Left lobe of liver (tissue), 2 donors: ENCODE measurements around the gene PPP1R11. TPM values are rescaled to one million over a fixed set of nuclear protein-coding genes. Genes with fewer than 3 reads are reported as not detected.
"Not testable (repeated sequence)": the region's sequence is repeated elsewhere in the genome, so short reads cannot be mapped to it uniquely, and the experiment has no call there.

Experiments used
- ATAC-seq: fragments of 200-7000 bp; cut with Tn5 transposase; one replicate; pipeline ENCODE4 v1.9.1; 2020; ENCODE audit warnings: mild to moderate bottlenecking, moderate library complexity
- DNase-seq: peaks from one replicate; pipeline ENCODE4 v3.0.0-alpha.2; 2020; ENCODE audit warnings: low spot score
- total RNA-seq: library from RNA; stranded (reverse); gene quantifications from one replicate; pipeline ENCODE4 v1.2.1, GENCODE V29; 2021
- donor health status: DM: no; HTN: no; CAD: no; lungs with moderate emphysema.
- donor health status: DM: no; HTN: yes; CAD: no.

Gene PPP1R11, protein sequence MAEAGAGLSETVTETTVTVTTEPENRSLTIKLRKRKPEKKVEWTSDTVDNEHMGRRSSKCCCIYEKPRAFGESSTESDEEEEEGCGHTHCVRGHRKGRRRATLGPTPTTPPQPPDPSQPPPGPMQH
- total RNA-seq = 21.7 TPM

- DNase-seq = peak; percentile 99
- ATAC-seq = peak; percentile 98
Measured at GRCh38 chr6:30066577-30067459, at the start of gene PPP1R11. TSS of gene PPP1R11 (plus strand) at chr6:30067198. CDS start at chr6:30067411, 213 bp downstream.

GRCh38 chr6:30019819-30020218 lies 47.2 kb upstream of the PPP1R11 start:
- ATAC-seq (no peak), DNase-seq (no peak)

DNA sequence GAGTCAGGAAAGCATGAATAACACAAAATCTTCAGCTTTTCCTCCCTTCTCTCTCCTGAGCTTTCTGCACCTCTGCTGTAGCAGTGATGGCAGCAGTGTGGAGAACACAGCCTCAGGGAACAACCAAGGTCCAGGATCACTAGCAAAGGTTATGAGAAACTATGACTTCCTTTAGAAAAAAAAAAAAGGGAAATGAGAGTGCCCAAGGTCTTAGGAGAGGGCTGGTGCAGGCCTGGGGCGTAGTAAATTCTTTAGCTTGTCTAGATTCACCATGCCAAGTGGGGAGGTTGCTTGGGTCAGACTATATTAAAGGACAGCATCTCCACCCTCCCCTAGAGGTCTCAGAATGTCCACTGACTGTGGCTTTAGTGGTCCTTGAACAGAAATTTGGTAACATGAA lies 46.4 kb upstream of the PPP1R11 start:
- no peak for ATAC-seq
- DNase-seq = no peak

DNA sequence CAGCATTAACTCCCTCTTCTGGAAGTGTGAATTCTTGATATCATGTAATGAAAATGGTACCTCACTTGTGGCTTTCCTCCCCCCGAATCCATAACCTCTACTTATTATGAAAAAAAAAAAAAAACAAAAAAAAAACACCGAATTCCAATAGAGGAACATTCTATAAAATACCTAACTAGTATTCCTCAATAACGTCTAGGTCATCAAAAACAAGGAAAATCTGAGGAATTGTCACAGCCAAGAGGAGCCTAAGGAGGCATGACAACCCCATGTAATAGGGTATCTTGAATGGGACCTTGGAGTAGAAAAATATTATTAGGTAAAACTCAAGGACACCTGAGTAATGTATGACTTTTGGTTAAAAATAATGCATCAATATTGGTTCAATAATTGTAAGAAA lies 44.8 kb upstream of the PPP1R11 start:
- ATAC-seq = no peak
- no peak for DNase-seq

DNA sequence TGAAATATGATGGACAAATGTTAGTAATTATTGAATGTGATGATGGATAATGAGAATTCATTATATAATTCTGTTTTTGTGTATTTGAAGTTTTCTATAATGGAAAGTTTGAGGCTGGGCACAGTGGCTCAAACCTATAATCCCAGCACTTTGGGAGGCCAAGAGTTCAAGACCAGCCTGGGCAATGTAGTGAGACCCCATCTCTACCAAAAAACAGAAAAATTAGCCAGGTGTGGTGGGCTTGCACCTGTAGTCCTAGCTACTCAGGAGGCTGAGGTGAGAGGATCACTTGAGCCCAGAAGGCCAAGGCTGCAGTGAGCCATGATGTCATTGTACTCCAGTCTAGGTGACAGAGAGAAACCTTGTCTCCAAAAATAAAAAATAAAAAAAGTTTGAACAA lies 44.3 kb upstream of the PPP1R11 start:
- not testable (repeated sequence) for DNase-seq, ATAC-seq

DNA sequence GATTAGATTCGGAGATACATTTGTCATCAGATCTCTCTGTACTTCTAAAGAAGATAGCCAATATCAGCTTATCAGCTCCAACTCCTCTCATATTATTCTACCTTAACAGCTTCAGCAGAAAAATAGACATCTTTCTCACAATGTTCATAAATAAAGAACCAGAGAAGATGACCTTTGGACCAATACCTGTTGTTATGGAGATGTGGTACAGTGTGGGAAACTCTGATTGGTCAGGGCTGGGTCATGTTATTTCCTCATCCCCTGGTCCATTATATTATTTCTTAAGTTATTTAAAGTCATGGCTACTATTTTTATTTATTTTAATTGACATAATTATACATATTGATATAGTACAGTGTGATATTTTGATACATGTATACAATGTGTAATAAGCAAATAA lies 41.8 kb upstream of the PPP1R11 start:
- DNase-seq = no peak
- no peak for ATAC-seq

GRCh38 chr6:30029588-30029987 lies 37.4 kb upstream of the PPP1R11 start:
- ATAC-seq (no peak), DNase-seq (no peak)

GRCh38 chr6:30031381-30031780 lies 35.6 kb upstream of the PPP1R11 start:
- DNase-seq (no peak), ATAC-seq (no peak)

DNA sequence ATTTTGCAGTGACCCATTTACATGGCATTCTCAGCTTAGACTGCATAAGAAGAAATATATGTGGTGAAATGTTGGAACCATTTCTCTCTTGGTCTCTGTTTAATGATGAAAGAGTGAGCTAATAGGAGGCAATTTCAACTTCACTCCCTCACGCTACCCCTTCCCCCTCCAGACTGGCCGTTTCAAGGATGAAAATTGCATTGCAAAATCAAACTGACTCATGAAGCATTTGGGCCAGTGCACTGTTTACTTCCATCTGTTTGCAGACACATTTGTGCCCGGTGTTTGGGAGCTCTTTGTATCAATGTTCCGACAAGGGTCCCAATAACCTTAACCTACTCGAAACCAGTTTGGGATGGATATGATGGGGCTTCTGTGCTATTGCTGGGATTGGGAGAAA lies 33.6 kb upstream of the PPP1R11 start:
- DNase-seq = peak; percentile 63
- peak; percentile 96 for ATAC-seq

GRCh38 chr6:30035784-30036183 lies 31.2 kb upstream of the PPP1R11 start:
- ATAC-seq (no peak), DNase-seq (no peak)

DNA sequence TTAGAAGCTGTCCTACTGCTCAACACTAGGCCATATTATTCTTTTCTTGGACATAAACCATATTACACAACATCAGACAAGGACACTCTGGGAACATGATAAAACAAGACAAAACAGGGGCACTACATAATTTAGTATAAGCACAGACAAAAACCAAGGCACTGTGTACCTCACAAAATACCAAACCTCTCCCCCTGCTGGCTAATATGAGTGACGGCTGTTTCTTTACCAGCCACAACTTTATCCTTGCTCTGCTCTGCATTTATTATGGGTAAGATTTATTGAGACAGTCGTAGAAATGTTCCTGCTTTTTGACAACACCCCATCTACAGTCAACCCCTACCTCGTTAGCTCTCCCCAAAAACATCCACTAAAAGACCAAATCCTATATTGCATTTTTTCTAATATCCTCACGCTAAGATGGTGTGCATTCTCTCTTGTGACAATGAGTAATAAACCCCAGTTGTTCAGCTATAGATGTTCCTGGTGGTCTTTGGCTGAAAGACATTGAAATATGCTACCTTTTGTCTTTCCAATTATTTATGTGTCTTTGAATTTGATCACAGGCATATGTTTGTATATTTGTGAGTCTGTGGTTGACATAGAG lies 29.7 kb upstream of the PPP1R11 start:
- ATAC-seq (peak; percentile 83), DNase-seq (no peak)

GRCh38 chr6:30041221-30041620 lies 25.8 kb upstream of the PPP1R11 start:
- no peak for ATAC-seq
- no peak for DNase-seq

DNA sequence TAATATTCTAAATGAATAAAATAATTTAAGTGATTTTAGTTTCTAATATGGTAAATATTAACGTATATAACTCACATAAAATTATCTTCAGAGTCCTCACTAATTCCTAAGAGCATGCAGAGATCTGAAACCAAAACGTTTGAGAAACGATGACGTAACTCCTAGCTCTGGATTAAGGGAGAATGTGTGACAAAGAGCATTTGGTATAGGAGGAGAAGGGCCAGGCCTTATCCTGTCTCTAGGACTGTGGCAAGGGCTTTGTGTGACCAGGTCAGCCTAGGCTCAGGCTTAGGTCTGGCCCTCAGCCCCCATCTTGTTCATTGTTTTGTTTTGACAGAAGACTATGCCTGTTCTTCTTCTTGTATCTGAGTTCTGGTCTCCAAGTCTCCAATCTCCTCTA lies 25.2 kb upstream of the PPP1R11 start:
- ATAC-seq (no peak), DNase-seq (no peak)

- DNase-seq (no peak), ATAC-seq (no peak)
Measured at GRCh38 chr6:30042476-30042875, 24.5 kb upstream of the PPP1R11 start.

GRCh38 chr6:30042914-30043313 lies 24.1 kb upstream of the PPP1R11 start:
- DNase-seq (no peak), ATAC-seq (no peak)

DNA sequence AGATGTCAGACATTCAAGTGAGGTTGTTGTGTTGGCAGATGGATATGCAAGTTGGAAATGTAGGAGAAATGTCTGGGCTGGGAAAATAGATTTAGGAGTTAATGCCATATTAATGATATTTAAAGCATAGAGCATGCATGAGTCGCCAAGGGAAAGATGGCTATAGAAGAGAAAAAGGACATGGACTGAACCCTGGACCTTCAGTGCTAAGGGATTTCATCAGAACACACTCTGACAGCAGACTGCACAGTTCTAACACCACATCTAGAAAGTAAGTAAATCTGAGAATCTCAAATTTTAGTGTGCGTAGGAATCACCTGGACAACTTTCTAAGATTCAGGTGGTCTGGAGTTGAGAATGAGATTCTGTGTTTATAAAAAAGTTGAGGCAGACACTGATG lies 23.3 kb upstream of the PPP1R11 start:
- DNase-seq = no peak
- ATAC-seq = no peak

- no peak for ATAC-seq
- DNase-seq = no peak
Measured at GRCh38 chr6:30044630-30045029, 22.4 kb upstream of the PPP1R11 start.

- no peak for ATAC-seq
Measured at GRCh38 chr6:30047220-30047619, 19.8 kb upstream of the PPP1R11 start.

DNA sequence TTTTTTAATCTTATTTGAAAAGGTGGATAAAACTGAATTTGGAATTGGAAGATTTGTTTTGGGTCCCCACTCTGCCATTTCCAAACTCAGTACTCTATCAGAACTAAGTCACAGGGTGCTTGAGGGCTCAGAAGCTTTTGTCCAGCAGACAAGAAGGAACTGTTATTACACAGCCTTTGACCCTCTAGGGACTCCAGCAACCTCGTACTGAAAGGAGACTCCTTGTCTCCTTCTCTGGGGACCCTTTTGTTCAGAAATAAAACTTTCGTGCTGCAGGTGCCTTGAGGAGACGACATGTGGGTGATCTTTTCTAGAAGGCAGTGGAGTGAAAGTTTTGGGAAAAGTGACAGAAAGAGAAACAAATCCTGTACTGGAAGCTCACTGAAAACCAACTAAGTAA lies 13.3 kb upstream of the PPP1R11 start:
- ATAC-seq (no peak), DNase-seq (no peak)

More at GRCh38 chr6:30047220-30047619, 19.8 kb upstream of the PPP1R11 start:
- DNase-seq = no peak

DNA sequence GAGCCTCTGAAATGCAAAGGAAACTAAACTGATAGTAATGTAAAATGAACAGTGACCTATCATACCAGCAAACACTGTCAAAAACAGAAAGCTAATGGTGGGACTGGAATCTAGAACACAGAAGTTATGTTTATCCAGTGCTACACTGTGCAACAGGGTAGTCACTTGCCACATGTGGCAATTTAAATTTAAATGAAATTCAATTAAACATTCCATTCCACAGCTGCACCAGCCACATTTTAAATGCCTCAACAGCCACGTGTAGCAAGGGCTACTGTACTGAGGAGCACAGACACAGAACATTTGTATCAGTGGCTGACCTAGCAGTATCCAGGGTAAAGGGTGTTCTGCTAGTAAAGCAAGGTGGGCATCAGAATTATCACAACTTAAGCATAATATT lies 11.5 kb upstream of the PPP1R11 start:
- ATAC-seq (no peak), DNase-seq (no peak)

DNA sequence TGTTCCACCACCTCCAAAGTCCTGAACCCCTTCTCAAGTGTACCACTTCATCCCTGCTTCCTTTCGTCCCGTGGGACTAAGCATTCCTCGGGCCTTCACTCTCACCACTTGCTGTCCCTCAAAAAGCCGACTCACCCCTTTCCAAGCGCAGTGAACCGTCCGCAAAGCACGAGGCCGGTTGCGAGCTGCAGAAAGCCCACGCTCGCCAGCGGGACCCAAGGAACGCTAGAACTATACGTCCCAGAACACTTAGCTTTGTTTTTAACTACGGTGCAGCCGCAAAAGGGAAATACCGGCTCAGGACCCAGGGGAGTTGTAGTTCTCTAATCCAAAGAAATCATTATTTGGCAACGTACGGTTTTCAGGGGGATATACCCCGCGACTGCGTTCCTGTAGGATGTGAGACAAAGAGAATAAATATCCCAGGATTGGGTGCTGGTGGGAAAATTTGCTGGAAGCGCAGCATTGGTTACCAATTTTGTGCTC lies 6.3 kb upstream of the PPP1R11 start:
- ATAC-seq (peak; percentile 5), DNase-seq (peak; percentile 48)
